ENCODE measurements around the gene RASSF1. TPM values are rescaled to one million over a fixed set of nuclear protein-coding genes. Genes with fewer than 3 reads are reported as not detected.

Gene RASSF1
- total RNA-seq, 1 experiment from 2014 or later: 32.0 TPM

GRCh38 chr3:50381383-50381782, 40.7 kb upstream of the RASSF1 start:
- Mint-ChIP-seq H3K36me3 (ENCODE audit: insufficient read depth, unreplicated experiment) (no peaks in the 10 kb centered on the region), H3K4me1 (ENCODE audit: insufficient read depth, unreplicated experiment) (no peaks in the 10 kb centered on the region), H3K9me3 (ENCODE audit: unreplicated experiment) (no peaks in the 10 kb centered on the region), H3K27ac (ENCODE audit: low read depth, unreplicated experiment) (no peak overlapping the region), H3K4me3 (ENCODE audit: unreplicated experiment) (no peak overlapping the region), H3K27me3 (ENCODE audit: insufficient read depth, unreplicated experiment) (no peaks in the 10 kb centered on the region)
- CTCF ChIA-PET: interaction anchor here (0.6 kb wide), 1 partner anchor 147 kb away, joined by 4 read pairs; no protein-coding TSS in a partner anchor
- intact Hi-C loops (cut with micrococcal nuclease): no loop called here
- no peak for DNase-seq (ENCODE audit: unreplicated experiment)
- POLR2A ChIA-PET: interaction anchor here (0.9 kb wide), 1 partner anchor 21 kb away, joined by 3 read pairs; no protein-coding TSS in a partner anchor
- no TSS peak for BruUV-seq (replicated peaks)
- no peak for TF ChIP-seq CTCF (IDR thresholded peaks at IDR 0.05; ENCODE audit: unreplicated experiment)

- no peak for TF ChIP-seq CTCF (IDR thresholded peaks at IDR 0.05; ENCODE audit: unreplicated experiment)
- CTCF ChIA-PET: interaction anchor here (0.9 kb wide), 1 partner anchor 162 kb away, joined by 3 read pairs; no protein-coding TSS in a partner anchor
- Mint-ChIP-seq H3K9me3 (ENCODE audit: unreplicated experiment) (no peaks in the 10 kb centered on the region), H3K4me3 (ENCODE audit: unreplicated experiment) (no peak overlapping the region), H3K4me1 (ENCODE audit: insufficient read depth, unreplicated experiment) (no peaks in the 10 kb centered on the region), H3K27me3 (ENCODE audit: insufficient read depth, unreplicated experiment) (no peaks in the 10 kb centered on the region), H3K27ac (ENCODE audit: low read depth, unreplicated experiment) (no peak overlapping the region), H3K36me3 (ENCODE audit: insufficient read depth, unreplicated experiment) (no peaks in the 10 kb centered on the region)
- intact Hi-C loops (cut with micrococcal nuclease): no loop called here
- DNase-seq (ENCODE audit: unreplicated experiment): no peak
- POLR2A ChIA-PET: interaction anchor here (0.7 kb wide), 1 partner anchor 159 kb away, joined by 5 read pairs; no protein-coding TSS in a partner anchor
- BruUV-seq (replicated peaks): no TSS peak
These were observed 39.9 kb upstream of the RASSF1 start for GRCh38 chr3:50380405-50381085.

- intact Hi-C loops (cut with micrococcal nuclease): no loop called here
- no peaks in the 10 kb centered on the region for H3K9me3 Mint-ChIP-seq (ENCODE audit: unreplicated experiment)
- POLR2A ChIA-PET: no interaction called here
- H3K4me3 Mint-ChIP-seq (ENCODE audit: unreplicated experiment): no peak overlapping the region
- CTCF ChIA-PET: interaction anchor here (0.5 kb wide), 2 partner anchors 8 to 405 kb away, joined by 3 read pairs; no protein-coding TSS in a partner anchor
- H3K27me3 Mint-ChIP-seq (ENCODE audit: insufficient read depth, unreplicated experiment): peaks cover 4% of the 10 kb centered on the region
- no TSS peak for BruUV-seq (replicated peaks)
- H3K36me3 Mint-ChIP-seq (ENCODE audit: insufficient read depth, unreplicated experiment): no peaks in the 10 kb centered on the region
- H3K4me1 Mint-ChIP-seq (ENCODE audit: insufficient read depth, unreplicated experiment): peaks cover 1% of the 10 kb centered on the region
- no peak overlapping the region for H3K27ac Mint-ChIP-seq (ENCODE audit: low read depth, unreplicated experiment)
- no peak for TF ChIP-seq CTCF (IDR thresholded peaks at IDR 0.05; ENCODE audit: unreplicated experiment)
- DNase-seq (ENCODE audit: unreplicated experiment): no peak
These were observed 38.1 kb upstream of the RASSF1 start for GRCh38 chr3:50378757-50379156.

GRCh38 chr3:50378024-50378423, 37.4 kb upstream of the RASSF1 start:
- H3K9me3 Mint-ChIP-seq (ENCODE audit: unreplicated experiment): no peaks in the 10 kb centered on the region
- peaks cover 6% of the 10 kb centered on the region for H3K4me1 Mint-ChIP-seq (ENCODE audit: insufficient read depth, unreplicated experiment)
- no peak for DNase-seq (ENCODE audit: unreplicated experiment)
- ChIA-PET CTCF (no interaction called here), POLR2A (no interaction called here)
- TF ChIP-seq CTCF (IDR thresholded peaks at IDR 0.05; ENCODE audit: unreplicated experiment): no peak
- H3K4me3 Mint-ChIP-seq (ENCODE audit: unreplicated experiment): no peak overlapping the region
- no peaks in the 10 kb centered on the region for H3K36me3 Mint-ChIP-seq (ENCODE audit: insufficient read depth, unreplicated experiment)
- no TSS peak for BruUV-seq (replicated peaks)
- intact Hi-C loops (cut with micrococcal nuclease): no loop called here
- no peak overlapping the region for H3K27ac Mint-ChIP-seq (ENCODE audit: low read depth, unreplicated experiment)
- peaks cover 12% of the 10 kb centered on the region for H3K27me3 Mint-ChIP-seq (ENCODE audit: insufficient read depth, unreplicated experiment)

Measured in MCF 10A (cell line).